T47D (cell line): ENCODE data around the gene VAMP2.

ENCODE experiments used
- DNase-seq, 2 experiments: peaks; one replicate each; pipeline versions ENCODE4 v3.0.0 to v3.0.0-alpha.2; 2011 to 2012; ENCODE audit warnings: low read depth in 1 of 2, low spot score in 1 of 2
- JUND ChIP-seq: IDR thresholded peaks from 2 replicates; pipeline ENCODE4 v1.6.1; 2012; ENCODE audit warnings: low read depth
- in situ Hi-C: cut with HindIII; loops from 2 replicates; pipeline ENCODE4 v1.10.0; 2016; ENCODE audit warnings: low sequenced_read_pairs, low pct_unique_long_range_greater_than_20kb

The VAMP2 gene

GRCh38 chr17:8162233-8162996 is at the start of gene VAMP2:
Gene VAMP2, minus strand, starts transcription at chr17:8162948. Its CDS starts 69 bp downstream, at chr17:8162879.
- no peak for TF ChIP-seq JUND
- DNase-seq: peak in 1 of 2 experiments; percentile 70
- in situ Hi-C loops: no loop called here

GRCh38 chr17:8210761-8211458 is 48.2 kb upstream of the VAMP2 start:
- TF ChIP-seq JUND: no peak
- DNase-seq: no peak
- in situ Hi-C loops: no loop called here

GRCh38 chr17:8209907-8210760 is 47.4 kb upstream of the VAMP2 start, which contains the start of gene AURKB:
Gene AURKB, minus strand, starts transcription at chr17:8210575. Its CDS starts 351 bp downstream, at chr17:8210224.
- in situ Hi-C loops: no loop called here
- no peak for TF ChIP-seq JUND
- DNase-seq: peak; percentile 89 to 96

GRCh38 chr17:8206536-8206935 is 43.8 kb upstream of the VAMP2 start:
- no peak for DNase-seq
- in situ Hi-C loops: no loop called here
- TF ChIP-seq JUND: no peak

- in situ Hi-C loops: no loop called here
- no peak for DNase-seq
- TF ChIP-seq JUND: no peak
These were observed 42.2 kb upstream of the VAMP2 start for GRCh38 chr17:8204761-8205555.

- in situ Hi-C loops: no loop called here
- DNase-seq: peak; percentile 55 to 94
- no peak for TF ChIP-seq JUND
These were observed 29.5 kb upstream of the VAMP2 start for GRCh38 chr17:8192070-8192815.

- in situ Hi-C loops: no loop called here
- 0 out of 2 replicates have a peak, but pooled peaks have one; percentile 28 for TF ChIP-seq JUND
- no peak for DNase-seq
These were observed 27.8 kb upstream of the VAMP2 start for GRCh38 chr17:8190506-8190905.

- peak; percentile 90 to 97 for DNase-seq
- in situ Hi-C loops: no loop called here
- no peak for TF ChIP-seq JUND
These were observed 27.1 kb upstream of the VAMP2 start, which contains the start of gene BORCS6 for GRCh38 chr17:8189711-8190477. Gene BORCS6, minus strand, starts transcription at chr17:8190180. Its CDS starts 40 bp downstream, at chr17:8190140.

GRCh38 chr17:8189041-8189710 is 26.4 kb upstream of the VAMP2 start:
- TF ChIP-seq JUND: no peak
- in situ Hi-C loops: no loop called here
- peak in 1 of 2 experiments; percentile 27 for DNase-seq

GRCh38 chr17:8188263-8188839 is 25.6 kb upstream of the VAMP2 start:
- no peak for DNase-seq
- in situ Hi-C loops: no loop called here
- TF ChIP-seq JUND: no peak
